HL-60 (cell line): ENCODE results near the gene SLC13A1.
"Not testable (repeated sequence)": the region's sequence is repeated elsewhere in the genome, so short reads cannot be mapped to it uniquely, and the experiment has no call there.

Experiments
- POLR2AphosphoS5 ChIP-seq: IDR thresholded peaks from 2 replicates; pipeline ENCODE4 v1.6.1; 2012; ENCODE audit warnings: low read depth
- REST ChIP-seq: IDR thresholded peaks from 2 replicates; pipeline ENCODE4 v1.6.1; 2012; ENCODE audit warnings: low read depth; ENCODE audit not compliant: insufficient replicate concordance
- TF ChIP-seq, protein P1 (sequence below): IDR thresholded peaks from one replicate; pipeline ENCODE4 v1.5.1; 2011; ENCODE audit warnings: low read length, control low read depth, inconsistent platforms; ENCODE audit not compliant: insufficient read depth

GRCh38 chr7:123086910-123087309 lies 112.9 kb downstream of the SLC13A1 start:
- not testable (repeated sequence) for TF ChIP-seq POLR2AphosphoS5, REST
- TF ChIP-seq, protein P1, sequence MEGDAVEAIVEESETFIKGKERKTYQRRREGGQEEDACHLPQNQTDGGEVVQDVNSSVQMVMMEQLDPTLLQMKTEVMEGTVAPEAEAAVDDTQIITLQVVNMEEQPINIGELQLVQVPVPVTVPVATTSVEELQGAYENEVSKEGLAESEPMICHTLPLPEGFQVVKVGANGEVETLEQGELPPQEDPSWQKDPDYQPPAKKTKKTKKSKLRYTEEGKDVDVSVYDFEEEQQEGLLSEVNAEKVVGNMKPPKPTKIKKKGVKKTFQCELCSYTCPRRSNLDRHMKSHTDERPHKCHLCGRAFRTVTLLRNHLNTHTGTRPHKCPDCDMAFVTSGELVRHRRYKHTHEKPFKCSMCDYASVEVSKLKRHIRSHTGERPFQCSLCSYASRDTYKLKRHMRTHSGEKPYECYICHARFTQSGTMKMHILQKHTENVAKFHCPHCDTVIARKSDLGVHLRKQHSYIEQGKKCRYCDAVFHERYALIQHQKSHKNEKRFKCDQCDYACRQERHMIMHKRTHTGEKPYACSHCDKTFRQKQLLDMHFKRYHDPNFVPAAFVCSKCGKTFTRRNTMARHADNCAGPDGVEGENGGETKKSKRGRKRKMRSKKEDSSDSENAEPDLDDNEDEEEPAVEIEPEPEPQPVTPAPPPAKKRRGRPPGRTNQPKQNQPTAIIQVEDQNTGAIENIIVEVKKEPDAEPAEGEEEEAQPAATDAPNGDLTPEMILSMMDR: not testable (repeated sequence)
